ENCODE data around the gene MARK3. TPM values are rescaled to one million over a fixed set of nuclear protein-coding genes. Genes with fewer than 3 reads are reported as not detected.

Gene MARK3
- total and polyA plus RNA-seq, 2 of the 13 experiments (the other 11 are each of a cell fraction or from before 2014, with no cell fraction given), result 47.7 to 56.6 TPM

DNA sequence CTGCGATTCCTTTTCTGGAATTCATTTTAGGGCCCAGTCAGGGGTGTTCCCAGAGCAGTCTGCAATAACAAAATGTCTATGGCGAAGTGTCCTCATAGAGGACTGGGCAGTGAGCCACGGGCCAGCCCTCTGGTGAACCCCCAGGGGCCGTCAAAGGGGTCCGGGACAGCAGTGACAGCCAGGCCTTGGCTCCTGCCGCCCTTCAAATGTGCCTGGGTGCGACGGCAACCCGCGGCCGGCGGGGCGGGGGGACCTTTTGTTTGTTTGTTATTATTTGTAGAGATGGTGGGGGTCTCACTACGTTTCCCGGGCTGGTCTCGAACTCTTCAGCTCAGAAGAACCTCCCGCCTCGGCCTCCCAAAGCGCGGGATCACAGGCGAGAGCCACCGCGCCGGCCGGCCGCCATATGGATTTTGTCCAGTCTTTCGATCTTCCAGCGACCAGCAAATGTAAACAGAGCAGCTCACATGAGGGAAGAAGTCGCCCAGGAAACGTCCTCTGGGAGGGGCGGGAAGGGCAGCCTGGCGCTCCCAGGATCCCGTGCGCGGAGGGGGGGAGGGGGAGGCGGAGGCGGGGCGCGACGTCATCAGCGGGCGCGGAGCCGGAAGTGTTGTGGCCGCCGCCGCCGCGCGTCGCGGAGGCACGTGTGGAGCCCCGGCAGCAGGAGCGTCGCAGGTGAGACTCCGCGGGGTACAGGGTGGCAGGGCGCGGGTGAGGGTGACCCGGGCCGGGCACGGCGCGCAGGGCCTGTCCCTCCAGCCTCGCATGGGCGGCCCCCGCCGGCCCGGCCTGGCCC lies 143.6 kb downstream of the MARK3 start, which contains the start of gene TRMT61A (continued):
- TF ChIP-seq, protein P1, sequence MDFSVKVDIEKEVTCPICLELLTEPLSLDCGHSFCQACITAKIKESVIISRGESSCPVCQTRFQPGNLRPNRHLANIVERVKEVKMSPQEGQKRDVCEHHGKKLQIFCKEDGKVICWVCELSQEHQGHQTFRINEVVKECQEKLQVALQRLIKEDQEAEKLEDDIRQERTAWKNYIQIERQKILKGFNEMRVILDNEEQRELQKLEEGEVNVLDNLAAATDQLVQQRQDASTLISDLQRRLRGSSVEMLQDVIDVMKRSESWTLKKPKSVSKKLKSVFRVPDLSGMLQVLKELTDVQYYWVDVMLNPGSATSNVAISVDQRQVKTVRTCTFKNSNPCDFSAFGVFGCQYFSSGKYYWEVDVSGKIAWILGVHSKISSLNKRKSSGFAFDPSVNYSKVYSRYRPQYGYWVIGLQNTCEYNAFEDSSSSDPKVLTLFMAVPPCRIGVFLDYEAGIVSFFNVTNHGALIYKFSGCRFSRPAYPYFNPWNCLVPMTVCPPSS (IDR thresholded peaks at IDR 0.05), result no peak
- TF ChIP-seq IRF2 (CRISPR knock-in tag; IDR thresholded peaks at IDR 0.05) (no peak; the same call in 1 of the 2 replicates), ZNF563 (CRISPR knock-in tag; IDR thresholded peaks at IDR 0.05) (peak; percentile 63; the same call in 1 of the 2 replicates), MIER3 (CRISPR knock-in tag; IDR thresholded peaks at IDR 0.05; ENCODE audit: borderline replicate concordance) (peak; percentile 33; the same call in 1 of the 2 replicates), RNF219 (CRISPR knock-in tag; IDR thresholded peaks at IDR 0.05) (no peak), MIER2 (CRISPR knock-in tag; IDR thresholded peaks at IDR 0.05) (no peak; the same call in 1 of the 2 replicates), CBX5 (CRISPR knock-in tag; IDR thresholded peaks at IDR 0.05; ENCODE audit: borderline replicate concordance) (no peak), TRIM24 (CRISPR knock-in tag; IDR thresholded peaks at IDR 0.05) (no peak), KLF16 (CRISPR knock-in tag; IDR thresholded peaks at IDR 0.05) (no peak), MEF2D (CRISPR knock-in tag; IDR thresholded peaks at IDR 0.05) (peak; percentile 62; the same call in 1 of the 2 replicates), PHF21A (CRISPR knock-in tag; IDR thresholded peaks at IDR 0.05) (peak; percentile 65), ERF (CRISPR knock-in tag; IDR thresholded peaks at IDR 0.05) (peak; percentile 30; the same call in 1 of the 2 replicates), SRF (IDR thresholded peaks at IDR 0.05; ENCODE audit: low read depth, low read length) (0 out of 2 replicates have a peak, but pooled peaks have one; percentile 15), PLSCR1 (CRISPR knock-in tag; IDR thresholded peaks at IDR 0.05; ENCODE audit: borderline replicate concordance) (no peak), PBX2 (CRISPR knock-in tag; IDR thresholded peaks at IDR 0.05) (no peak), RBFOX2 (IDR thresholded peaks at IDR 0.05; ENCODE audit: low read depth, low read length) (peak; percentile 81), PAX8 (CRISPR knock-in tag; IDR thresholded peaks at IDR 0.05; ENCODE audit: borderline replicate concordance) (no peak), ARNTL (CRISPR knock-in tag; IDR thresholded peaks at IDR 0.05) (peak; percentile 11; the same call in 1 of the 2 replicates), ZNF232 (CRISPR knock-in tag; IDR thresholded peaks at IDR 0.05; ENCODE audit: borderline replicate concordance) (no peak; the same call in 1 of the 2 replicates)
- TF ChIP-seq, protein P2, sequence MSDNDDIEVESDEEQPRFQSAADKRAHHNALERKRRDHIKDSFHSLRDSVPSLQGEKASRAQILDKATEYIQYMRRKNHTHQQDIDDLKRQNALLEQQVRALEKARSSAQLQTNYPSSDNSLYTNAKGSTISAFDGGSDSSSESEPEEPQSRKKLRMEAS (IDR thresholded peaks at IDR 0.05), result peak; percentile 98
- TF ChIP-seq, protein P3, sequence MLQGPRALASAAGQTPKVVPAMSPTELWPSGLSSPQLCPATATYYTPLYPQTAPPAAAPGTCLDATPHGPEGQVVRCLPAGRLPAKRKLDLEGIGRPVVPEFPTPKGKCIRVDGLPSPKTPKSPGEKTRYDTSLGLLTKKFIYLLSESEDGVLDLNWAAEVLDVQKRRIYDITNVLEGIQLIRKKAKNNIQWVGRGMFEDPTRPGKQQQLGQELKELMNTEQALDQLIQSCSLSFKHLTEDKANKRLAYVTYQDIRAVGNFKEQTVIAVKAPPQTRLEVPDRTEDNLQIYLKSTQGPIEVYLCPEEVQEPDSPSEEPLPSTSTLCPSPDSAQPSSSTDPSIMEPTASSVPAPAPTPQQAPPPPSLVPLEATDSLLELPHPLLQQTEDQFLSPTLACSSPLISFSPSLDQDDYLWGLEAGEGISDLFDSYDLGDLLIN (CRISPR knock-in tag; IDR thresholded peaks at IDR 0.05; ENCODE audit: borderline replicate concordance), result no peak
